ENCODE results near the gene UNC13D. TPM values are rescaled to one million over a fixed set of nuclear protein-coding genes. Genes with fewer than 3 reads are reported as not detected.
A peak's percentile ranks its signal among the peaks of the same experiment; 100 is the strongest.

The UNC13D gene
- total RNA-seq, 1 donor from 2014 or later: 7.1 TPM

- DNase-seq (ENCODE audit: extremely low spot score, unreplicated experiment): no peak
- H3K4me1 Mint-ChIP-seq (ENCODE audit: unreplicated experiment): peaks cover 6% of the 10 kb centered on the region
- no peak overlapping the region for H3K27ac Mint-ChIP-seq
- peaks cover 3% of the 10 kb centered on the region for H3K36me3 Mint-ChIP-seq
- H3K9me3 Mint-ChIP-seq: no peaks in the 10 kb centered on the region
- H3K4me3 Mint-ChIP-seq: no peak overlapping the region
- H3K27me3 Mint-ChIP-seq: no peaks in the 10 kb centered on the region
- TF ChIP-seq CTCF (conservative IDR thresholded peaks at IDR 0.05): no peak
Measured at GRCh38 chr17:75850928-75851692, 6.9 kb upstream of the UNC13D start.

- Mint-ChIP-seq H3K4me1 (ENCODE audit: unreplicated experiment) (peaks cover 17% of the 10 kb centered on the region), H3K9me3 (no peaks in the 10 kb centered on the region), H3K27me3 (no peaks in the 10 kb centered on the region), H3K27ac (no peak overlapping the region), H3K4me3 (no peak overlapping the region), H3K36me3 (peaks cover 3% of the 10 kb centered on the region)
- no peak for DNase-seq (ENCODE audit: extremely low spot score, unreplicated experiment)
- TF ChIP-seq CTCF (conservative IDR thresholded peaks at IDR 0.05): no peak
Measured at GRCh38 chr17:75849724-75850123, 5.5 kb upstream of the UNC13D start.

GRCh38 chr17:75849279-75849646 lies 5.1 kb upstream of the UNC13D start:
- H3K27ac Mint-ChIP-seq: no peak overlapping the region
- H3K4me3 Mint-ChIP-seq: no peak overlapping the region
- H3K36me3 Mint-ChIP-seq: peaks cover 3% of the 10 kb centered on the region
- H3K4me1 Mint-ChIP-seq (ENCODE audit: unreplicated experiment): peaks cover 15% of the 10 kb centered on the region
- no peaks in the 10 kb centered on the region for H3K9me3 Mint-ChIP-seq
- no peak for TF ChIP-seq CTCF (conservative IDR thresholded peaks at IDR 0.05)
- DNase-seq (ENCODE audit: extremely low spot score, unreplicated experiment): no peak
- H3K27me3 Mint-ChIP-seq: no peaks in the 10 kb centered on the region

GRCh38 chr17:75848523-75849278 lies 4.5 kb upstream of the UNC13D start:
- Mint-ChIP-seq H3K4me1 (ENCODE audit: unreplicated experiment) (peaks cover 12% of the 10 kb centered on the region), H3K36me3 (peaks cover 3% of the 10 kb centered on the region), H3K27me3 (no peaks in the 10 kb centered on the region), H3K4me3 (peak overlapping the region; percentile 52), H3K27ac (peak overlapping the region; percentile 74), H3K9me3 (no peaks in the 10 kb centered on the region)
- peak; percentile 76 for TF ChIP-seq CTCF (conservative IDR thresholded peaks at IDR 0.05)
- DNase-seq (ENCODE audit: extremely low spot score, unreplicated experiment): no peak

- H3K27me3 Mint-ChIP-seq: no peaks in the 10 kb centered on the region
- H3K36me3 Mint-ChIP-seq: peaks cover 3% of the 10 kb centered on the region
- no peak for TF ChIP-seq CTCF (conservative IDR thresholded peaks at IDR 0.05)
- peak overlapping the region; percentile 74 for H3K27ac Mint-ChIP-seq
- no peaks in the 10 kb centered on the region for H3K9me3 Mint-ChIP-seq
- H3K4me3 Mint-ChIP-seq: peak overlapping the region; percentile 52
- no peak for DNase-seq (ENCODE audit: extremely low spot score, unreplicated experiment)
- H3K4me1 Mint-ChIP-seq (ENCODE audit: unreplicated experiment): peaks cover 12% of the 10 kb centered on the region
Measured at GRCh38 chr17:75847614-75848522, 3.7 kb upstream of the UNC13D start.

Data from type B pancreatic cell (in vitro differentiated cells).